ENCODE data around the gene SLU7.

Gene SLU7

GRCh38 chr5:160460377-160461049, 41.6 kb upstream of the SLU7 start:
- Histone ChIP-seq H3K27me3 (ENCODE audit: control insufficient read depth, insufficient read depth, low read length) (no peaks in the 10 kb centered on the region), H3K4me1 (ENCODE audit: control insufficient read depth, insufficient read depth, low read length) (no peaks in the 10 kb centered on the region; the same call in 1 of the 2 replicates)

GRCh38 chr5:160458806-160459800, 40.2 kb upstream of the SLU7 start:
- no peaks in the 10 kb centered on the region for H3K27me3 ChIP-seq (ENCODE audit: control insufficient read depth, insufficient read depth, low read length)
- H3K4me3 ChIP-seq (ENCODE audit: low read depth, low read length), result no peak overlapping the region
- H3K4me1 ChIP-seq (ENCODE audit: control insufficient read depth, insufficient read depth, low read length), result no peaks in the 10 kb centered on the region; the same call in 1 of the 2 replicates
- no peak overlapping the region for H3K9ac ChIP-seq (ENCODE audit: low read length)
- H3K36me3 ChIP-seq (ENCODE audit: control insufficient read depth, insufficient read depth, low read length), result no peaks in the 10 kb centered on the region
- H3K9me3 ChIP-seq (ENCODE audit: control insufficient read depth, insufficient read depth, low read depth, low read length), result peaks cover 8% of the 10 kb centered on the region
- H3K27ac ChIP-seq (ENCODE audit: low read depth, low read length), result no peak overlapping the region

More at GRCh38 chr5:160460377-160461049, 41.6 kb upstream of the SLU7 start:
- no peaks in the 10 kb centered on the region for H3K36me3 ChIP-seq (ENCODE audit: control insufficient read depth, insufficient read depth, low read length)
- H3K27ac ChIP-seq (ENCODE audit: low read depth, low read length), result no peak overlapping the region
- H3K4me3 ChIP-seq (ENCODE audit: low read depth, low read length), result no peak overlapping the region
- H3K9ac ChIP-seq (ENCODE audit: low read length), result no peak overlapping the region
- H3K9me3 ChIP-seq (ENCODE audit: control insufficient read depth, insufficient read depth, low read depth, low read length), result peaks cover 8% of the 10 kb centered on the region

GRCh38 chr5:160457252-160457651, 38.4 kb upstream of the SLU7 start:
- Histone ChIP-seq H3K9ac (ENCODE audit: low read length) (no peak overlapping the region), H3K27ac (ENCODE audit: low read depth, low read length) (no peak overlapping the region), H3K4me3 (ENCODE audit: low read depth, low read length) (no peak overlapping the region), H3K9me3 (ENCODE audit: control insufficient read depth, insufficient read depth, low read depth, low read length) (peaks cover 8% of the 10 kb centered on the region), H3K4me1 (ENCODE audit: control insufficient read depth, insufficient read depth, low read length) (no peaks in the 10 kb centered on the region), H3K27me3 (ENCODE audit: control insufficient read depth, insufficient read depth, low read length) (no peaks in the 10 kb centered on the region), H3K36me3 (ENCODE audit: control insufficient read depth, insufficient read depth, low read length) (no peaks in the 10 kb centered on the region)

GRCh38 chr5:160456480-160457177, 37.7 kb upstream of the SLU7 start:
- Histone ChIP-seq H3K4me1 (ENCODE audit: control insufficient read depth, insufficient read depth, low read length) (no peaks in the 10 kb centered on the region), H3K36me3 (ENCODE audit: control insufficient read depth, insufficient read depth, low read length) (no peaks in the 10 kb centered on the region), H3K27me3 (ENCODE audit: control insufficient read depth, insufficient read depth, low read length) (no peaks in the 10 kb centered on the region), H3K4me3 (ENCODE audit: low read depth, low read length) (no peak overlapping the region), H3K9ac (ENCODE audit: low read length) (no peak overlapping the region), H3K9me3 (ENCODE audit: control insufficient read depth, insufficient read depth, low read depth, low read length) (peaks cover 8% of the 10 kb centered on the region), H3K27ac (ENCODE audit: low read depth, low read length) (no peak overlapping the region)

- no peak overlapping the region for H3K27ac ChIP-seq (ENCODE audit: low read depth, low read length)
- H3K27me3 ChIP-seq (ENCODE audit: control insufficient read depth, insufficient read depth, low read length), result no peaks in the 10 kb centered on the region
- no peaks in the 10 kb centered on the region for H3K4me1 ChIP-seq (ENCODE audit: control insufficient read depth, insufficient read depth, low read length)
- no peaks in the 10 kb centered on the region for H3K36me3 ChIP-seq (ENCODE audit: control insufficient read depth, insufficient read depth, low read length)
- no peak overlapping the region for H3K4me3 ChIP-seq (ENCODE audit: low read depth, low read length)
- H3K9ac ChIP-seq (ENCODE audit: low read length), result no peak overlapping the region
- H3K9me3 ChIP-seq (ENCODE audit: control insufficient read depth, insufficient read depth, low read depth, low read length), result no peaks in the 10 kb centered on the region
Observed at GRCh38 chr5:160455600-160455999, 36.7 kb upstream of the SLU7 start.

GRCh38 chr5:160453751-160454150, 34.9 kb upstream of the SLU7 start:
- Histone ChIP-seq H3K4me1 (ENCODE audit: control insufficient read depth, insufficient read depth, low read length) (no peaks in the 10 kb centered on the region), H3K4me3 (ENCODE audit: low read depth, low read length) (no peak overlapping the region)

GRCh38 chr5:160452795-160453194, 33.9 kb upstream of the SLU7 start:
- no peaks in the 10 kb centered on the region for H3K27me3 ChIP-seq (ENCODE audit: control insufficient read depth, insufficient read depth, low read length)
- no peak overlapping the region for H3K27ac ChIP-seq (ENCODE audit: low read depth, low read length)
- H3K9ac ChIP-seq (ENCODE audit: low read length), result no peak overlapping the region
- no peak overlapping the region for H3K4me3 ChIP-seq (ENCODE audit: low read depth, low read length)
- no peaks in the 10 kb centered on the region for H3K9me3 ChIP-seq (ENCODE audit: control insufficient read depth, insufficient read depth, low read depth, low read length)
- no peaks in the 10 kb centered on the region for H3K4me1 ChIP-seq (ENCODE audit: control insufficient read depth, insufficient read depth, low read length)
- no peaks in the 10 kb centered on the region for H3K36me3 ChIP-seq (ENCODE audit: control insufficient read depth, insufficient read depth, low read length)

More at GRCh38 chr5:160453751-160454150, 34.9 kb upstream of the SLU7 start:
- H3K9ac ChIP-seq (ENCODE audit: low read length), result no peak overlapping the region
- H3K27me3 ChIP-seq (ENCODE audit: control insufficient read depth, insufficient read depth, low read length), result no peaks in the 10 kb centered on the region
- no peaks in the 10 kb centered on the region for H3K36me3 ChIP-seq (ENCODE audit: control insufficient read depth, insufficient read depth, low read length)
- H3K9me3 ChIP-seq (ENCODE audit: control insufficient read depth, insufficient read depth, low read depth, low read length), result no peaks in the 10 kb centered on the region
- H3K27ac ChIP-seq (ENCODE audit: low read depth, low read length), result no peak overlapping the region

GRCh38 chr5:160452036-160452435, 33.2 kb upstream of the SLU7 start:
- Histone ChIP-seq H3K4me3 (ENCODE audit: low read depth, low read length) (no peak overlapping the region), H3K36me3 (ENCODE audit: control insufficient read depth, insufficient read depth, low read length) (no peaks in the 10 kb centered on the region), H3K9me3 (ENCODE audit: control insufficient read depth, insufficient read depth, low read depth, low read length) (no peaks in the 10 kb centered on the region), H3K27me3 (ENCODE audit: control insufficient read depth, insufficient read depth, low read length) (no peaks in the 10 kb centered on the region), H3K9ac (ENCODE audit: low read length) (no peak overlapping the region), H3K4me1 (ENCODE audit: control insufficient read depth, insufficient read depth, low read length) (no peaks in the 10 kb centered on the region), H3K27ac (ENCODE audit: low read depth, low read length) (no peak overlapping the region)

GRCh38 chr5:160451281-160451680, 32.4 kb upstream of the SLU7 start:
- H3K4me3 ChIP-seq (ENCODE audit: low read depth, low read length), result no peak overlapping the region
- H3K36me3 ChIP-seq (ENCODE audit: control insufficient read depth, insufficient read depth, low read length), result no peaks in the 10 kb centered on the region
- no peak overlapping the region for H3K9ac ChIP-seq (ENCODE audit: low read length)
- H3K9me3 ChIP-seq (ENCODE audit: control insufficient read depth, insufficient read depth, low read depth, low read length), result no peaks in the 10 kb centered on the region
- H3K27me3 ChIP-seq (ENCODE audit: control insufficient read depth, insufficient read depth, low read length), result no peaks in the 10 kb centered on the region
- H3K27ac ChIP-seq (ENCODE audit: low read depth, low read length), result no peak overlapping the region
- no peaks in the 10 kb centered on the region for H3K4me1 ChIP-seq (ENCODE audit: control insufficient read depth, insufficient read depth, low read length)

GRCh38 chr5:160450164-160450932, 31.5 kb upstream of the SLU7 start:
- Histone ChIP-seq H3K9me3 (ENCODE audit: control insufficient read depth, insufficient read depth, low read depth, low read length) (no peaks in the 10 kb centered on the region), H3K4me1 (ENCODE audit: control insufficient read depth, insufficient read depth, low read length) (no peaks in the 10 kb centered on the region), H3K9ac (ENCODE audit: low read length) (no peak overlapping the region), H3K27me3 (ENCODE audit: control insufficient read depth, insufficient read depth, low read length) (no peaks in the 10 kb centered on the region), H3K27ac (ENCODE audit: low read depth, low read length) (no peak overlapping the region), H3K36me3 (ENCODE audit: control insufficient read depth, insufficient read depth, low read length) (no peaks in the 10 kb centered on the region), H3K4me3 (ENCODE audit: low read depth, low read length) (no peak overlapping the region)

Data from HUES6 (cell line).